ENCODE measurements around the gene APBA2. TPM values are rescaled to one million over a fixed set of nuclear protein-coding genes. Genes with fewer than 3 reads are reported as not detected.

The APBA2 gene
- total and polyA plus RNA-seq, 10 of the 15 experiments (the other 5 are each of a cell fraction or from before 2014, with no cell fraction given), result 0.06 to 0.26 (median 0.07) TPM; not detected in 7

- TF ChIP-seq CBX5 (IDR thresholded peaks at IDR 0.05; ENCODE audit: low read depth) (no peak), CEBPZ (IDR thresholded peaks at IDR 0.05; ENCODE audit: low read depth, low read length) (no peak)
Measured at GRCh38 chr15:29106551-29107290, 220.9 kb downstream of the APBA2 start (continued).

GRCh38 chr15:29107291-29107890, 221.6 kb downstream of the APBA2 start:
- H3K36me3 ChIP-seq (ENCODE audit: control insufficient read depth in 2 of 2, insufficient read depth in 2 of 2, low read length in 1 of 2), result no peaks in the 10 kb centered on the region
- H3K9me3 ChIP-seq (replicated peaks; ENCODE audit: control insufficient read depth, insufficient read depth, low read length), result no peaks in the 10 kb centered on the region
- no peaks in the 10 kb centered on the region for H4K20me1 ChIP-seq (ENCODE audit: control insufficient read depth, insufficient read depth)
- ChIA-PET POLR2A (no interaction called here), SMC1A (ENCODE audit: uncharacterized antibody, unreplicated experiment) (no interaction called here), RAD21 (ENCODE audit: unreplicated experiment) (no interaction called here), CTCF (interaction anchor here (0.6 kb wide), 1 partner anchor 723 kb away, joined by 3 read pairs; no protein-coding TSS in a partner anchor)
- WGBS (ENCODE audit: insufficient coverage, insufficient replicate concordance, low lambda C conversion rate, missing lambda C conversion rate), result 62% methylated on average over 18 of the region's 19 CpGs
- no peak for DNase-seq (ENCODE audit: low read depth, low spot score)
- no peak overlapping the region for H3K9ac ChIP-seq (ENCODE audit: control insufficient read depth, insufficient read depth, low read length)
- FAIRE-seq, result no peak
- no peak overlapping the region for H3K27ac ChIP-seq (ENCODE audit: control insufficient read depth, insufficient read depth)
- no peak overlapping the region for H2AFZ ChIP-seq (ENCODE audit: control insufficient read depth, low read depth, low read length)
- H3K4me1 ChIP-seq (ENCODE audit: control insufficient read depth, insufficient read depth, low read length), result no peaks in the 10 kb centered on the region
- no peaks in the 10 kb centered on the region for H3K27me3 ChIP-seq (replicated peaks in 1 of 2; ENCODE audit: control insufficient read depth in 2 of 2, insufficient read depth in 2 of 2, low read length in 1 of 2)
- no peak overlapping the region for H3K4me2 ChIP-seq (ENCODE audit: control insufficient read depth, insufficient read depth)
- in situ Hi-C loops (cut with MboI), result loop anchor here (25.0 kb wide), 1 partner anchor 955 kb away; no protein-coding TSS in a partner anchor
- no peak for ATAC-seq
- H3K79me2 ChIP-seq (ENCODE audit: control insufficient read depth, insufficient read depth, low read length), result no peaks in the 10 kb centered on the region
- intact Hi-C loops (cut with micrococcal nuclease; ENCODE audit: unreplicated experiment), result no loop called here
- no peak overlapping the region for H3K4me3 ChIP-seq
- no TSS peak for BruUV-seq (replicated peaks)
- TF ChIP-seq RBBP5 (conservative IDR thresholded peaks at IDR 0.05), result no peak
- no peak for TF ChIP-seq ZNF687 (IDR thresholded peaks at IDR 0.05)
- TF ChIP-seq NKRF (conservative IDR thresholded peaks at IDR 0.05), result no peak
- no peak for TF ChIP-seq RFX5 (IDR thresholded peaks at IDR 0.05; ENCODE audit: low read depth, low read length)
- no peak for TF ChIP-seq NR2F1 (conservative IDR thresholded peaks at IDR 0.05)
- no peak for TF ChIP-seq ZBED1 (IDR thresholded peaks at IDR 0.05; ENCODE audit: borderline replicate concordance)
- TF ChIP-seq ZBTB33 (IDR thresholded peaks at IDR 0.05), result no peak
